OCI-M2 (cell line): ENCODE measurements around the gene CRYBA2.

Experiments
- DNase-seq: peaks from one replicate; lab custom pipeline; 2025; ENCODE audit not compliant: unreplicated experiment; lab: John Stamatoyannopoulos, UW

The CRYBA2 gene

GRCh38 chr2:218983263-218983933, 9.8 kb downstream of the CRYBA2 start:
- no peak for DNase-seq

- no peak for DNase-seq
These were observed 10.5 kb downstream of the CRYBA2 start for GRCh38 chr2:218982586-218983262.

GRCh38 chr2:218981881-218982585, 11.2 kb downstream of the CRYBA2 start:
- no peak for DNase-seq

- no peak for DNase-seq
These were observed 11.8 kb downstream of the CRYBA2 start for GRCh38 chr2:218981390-218981880.

GRCh38 chr2:218980735-218981389, 12.4 kb downstream of the CRYBA2 start:
- DNase-seq = no peak

GRCh38 chr2:218979846-218980734, 13.1 kb downstream of the CRYBA2 start:
- peak; percentile 7 for DNase-seq

- DNase-seq = no peak
These were observed 18.0 kb downstream of the CRYBA2 start for GRCh38 chr2:218975060-218975777.

GRCh38 chr2:218970894-218971293, 22.3 kb downstream of the CRYBA2 start:
- DNase-seq = no peak

GRCh38 chr2:218964041-218964771, 29.0 kb downstream of the CRYBA2 start:
- no peak for DNase-seq

GRCh38 chr2:218963601-218964000, 29.6 kb downstream of the CRYBA2 start:
- no peak for DNase-seq

- DNase-seq = no peak
These were observed 30.2 kb downstream of the CRYBA2 start for GRCh38 chr2:218962859-218963492.

GRCh38 chr2:218961651-218962570, 31.3 kb downstream of the CRYBA2 start:
- no peak for DNase-seq

- no peak for DNase-seq
These were observed 32.0 kb downstream of the CRYBA2 start for GRCh38 chr2:218961229-218961628.

GRCh38 chr2:218960309-218961165, 32.7 kb downstream of the CRYBA2 start:
- DNase-seq = no peak

GRCh38 chr2:218959761-218960308, 33.4 kb downstream of the CRYBA2 start:
- no peak for DNase-seq

GRCh38 chr2:218959141-218959731, 34.0 kb downstream of the CRYBA2 start, which contains the start of gene CDK5R2:
TSS of gene CDK5R2 (plus strand) at chr2:218959666. CDS start at chr2:218959821, 155 bp downstream.
- DNase-seq = no peak
